Lower leg skin (tissue), 3 donors: ENCODE data around the gene COL27A1.
"Not testable (repeated sequence)": the region's sequence is repeated elsewhere in the genome, so short reads cannot be mapped to it uniquely, and the experiment has no call there.

ENCODE experiments used
- CTCF ChIP-seq, 3 donors: fragments of 450-650 bp; IDR thresholded peaks; one replicate each; pipeline ENCODE4 v1.5.1; 2016; ENCODE audit warnings: antibody characterized with exemption in 3 of 3, mild to moderate bottlenecking in 3 of 3, moderate library complexity in 2 of 3
- POLR2A ChIP-seq, 2 donors: fragments of 450-650 bp; IDR thresholded peaks; one replicate each; pipeline ENCODE4 v1.6.1; 2016 to 2017; ENCODE audit warnings: antibody characterized with exemption in 2 of 2, mild to moderate bottlenecking in 1 of 2, moderate library complexity in 1 of 2

- not testable (repeated sequence) for TF ChIP-seq CTCF, POLR2A (IDR thresholded peaks at IDR 0.05)
Measured at GRCh38 chr9:114324965-114325364, 169.6 kb downstream of the COL27A1 start.
